KMS-11 (cell line): Measurements from ENCODE around the gene NOS3.

Experiments used
- H2AFZ ChIP-seq: fragments of 200-600 bp; sonication (generic); 2 replicates; pipeline ENCODE4 v1.6.1; 2016; ENCODE audit warnings: antibody characterized with exemption, mixed run types, low read depth
- H3K27ac ChIP-seq: fragments of 200-600 bp; sonication (generic); 2 replicates; pipeline ENCODE4 v1.6.1; 2016; ENCODE audit warnings: mild to moderate bottlenecking, mixed run types
- H3K27me3 ChIP-seq: fragments of 200-600 bp; sonication (generic); 2 replicates; pipeline ENCODE4 v1.6.1; 2017; ENCODE audit warnings: mild to moderate bottlenecking, low read depth, mixed run types, moderate library complexity; ENCODE audit not compliant: insufficient read depth
- H3K36me3 ChIP-seq: fragments of 200-600 bp; sonication (generic); 2 replicates; pipeline ENCODE4 v1.6.1; 2017; ENCODE audit warnings: mild to moderate bottlenecking, mixed run types; ENCODE audit not compliant: insufficient read depth
- H3K4me1 ChIP-seq: fragments of 200-600 bp; sonication (generic); 2 replicates; pipeline ENCODE4 v1.6.1; 2016; ENCODE audit warnings: mild to moderate bottlenecking, low read depth, mixed run types; ENCODE audit not compliant: poor library complexity, severe bottlenecking
- H3K4me2 ChIP-seq: fragments of 200-600 bp; sonication (generic); 2 replicates; pipeline ENCODE4 v1.7.0; 2016; ENCODE audit warnings: mild to moderate bottlenecking, mixed run types
- H3K4me3 ChIP-seq: fragments of 200-600 bp; sonication (generic); IDR thresholded peaks from 2 replicates; pipeline ENCODE4 v1.6.1; 2017; ENCODE audit warnings: low read depth, low read length, mixed read lengths; ENCODE audit not compliant: insufficient read depth
- H3K79me2 ChIP-seq: fragments of 200-600 bp; sonication (generic); 2 replicates; pipeline ENCODE4 v1.6.1; 2016; ENCODE audit warnings: low read depth, mixed run types; ENCODE audit not compliant: insufficient read depth
- H3K9ac ChIP-seq: fragments of 200-600 bp; sonication (generic); 2 replicates; pipeline ENCODE4 v1.6.1; 2016; ENCODE audit warnings: mild to moderate bottlenecking, mixed run types
- H4K20me1 ChIP-seq: fragments of 200-600 bp; sonication (generic); 2 replicates; pipeline ENCODE4 v1.6.1; 2016; ENCODE audit warnings: mild to moderate bottlenecking, mixed run types; ENCODE audit not compliant: insufficient read depth
- CTCF ChIP-seq: fragments of 200-600 bp; sonication (generic); conservative IDR thresholded peaks from 2 replicates; pipeline ENCODE4 v1.6.1; 2017; ENCODE audit warnings: low read depth, mild to moderate bottlenecking, antibody characterized with exemption, low read length, moderate library complexity, mixed read lengths

NOS3 gene

GRCh38 chr7:151056666-151057505 is 66.1 kb downstream of the NOS3 start:
- H3K27ac ChIP-seq, result no peak overlapping the region
- no peak for TF ChIP-seq CTCF
- H2AFZ ChIP-seq, result peak overlapping the region; percentile 74

GRCh38 chr7:151057506-151057988 is 66.7 kb downstream of the NOS3 start, which contains the start of gene CDK5:
Gene CDK5 (minus strand): TSS chr7:151057897. CDS start chr7:151057848, 49 bp downstream.
- H4K20me1 ChIP-seq, result no peaks in the 10 kb centered on the region
- peak within 1 kb of the TSS; percentile 74 for H2AFZ ChIP-seq
- H3K9ac ChIP-seq, result peak within 1 kb of the TSS; percentile 43; the same call in 1 of the 2 replicates
- H3K4me3 ChIP-seq, result no peak within 1 kb of the TSS
- no peaks in the 10 kb centered on the region for H3K36me3 ChIP-seq
- no peak for TF ChIP-seq CTCF
- H3K4me2 ChIP-seq, result peak within 1 kb of the TSS; percentile 57
- peak within 1 kb of the TSS; percentile 47 for H3K27ac ChIP-seq
- no peaks in the 10 kb centered on the region for H3K27me3 ChIP-seq
- H3K79me2 ChIP-seq, result peaks cover 22% of the 10 kb centered on the region; the same call in 1 of the 2 replicates
- H3K4me1 ChIP-seq, result peaks cover 11% of the 10 kb centered on the region

More at GRCh38 chr7:151056666-151057505, 66.1 kb downstream of the NOS3 start:
- peak overlapping the region; percentile 8; the same call in 1 of the 2 replicates for H3K9ac ChIP-seq
- H4K20me1 ChIP-seq, result no peaks in the 10 kb centered on the region
- peaks cover 11% of the 10 kb centered on the region for H3K4me1 ChIP-seq
- H3K36me3 ChIP-seq, result no peaks in the 10 kb centered on the region
- peaks cover 18% of the 10 kb centered on the region; the same call in 1 of the 2 replicates for H3K79me2 ChIP-seq
- no peak overlapping the region for H3K4me3 ChIP-seq
- peak overlapping the region; percentile 57 for H3K4me2 ChIP-seq
- H3K27me3 ChIP-seq, result no peaks in the 10 kb centered on the region

GRCh38 chr7:151057989-151058780 is 67.4 kb downstream of the NOS3 start:
- H2AFZ ChIP-seq, result peak overlapping the region; percentile 74
- H3K27me3 ChIP-seq, result no peaks in the 10 kb centered on the region
- H3K36me3 ChIP-seq, result no peaks in the 10 kb centered on the region
- H3K4me2 ChIP-seq, result peak overlapping the region; percentile 57
- no peak overlapping the region for H3K4me3 ChIP-seq
- no peak for TF ChIP-seq CTCF
- peak overlapping the region; percentile 47 for H3K27ac ChIP-seq
- H3K9ac ChIP-seq, result peak overlapping the region; percentile 43; the same call in 1 of the 2 replicates
- peaks cover 11% of the 10 kb centered on the region for H3K4me1 ChIP-seq
- H4K20me1 ChIP-seq, result no peaks in the 10 kb centered on the region
- peaks cover 22% of the 10 kb centered on the region; the same call in 1 of the 2 replicates for H3K79me2 ChIP-seq

GRCh38 chr7:151058781-151059366 is 68.1 kb downstream of the NOS3 start:
- H4K20me1 ChIP-seq, result no peaks in the 10 kb centered on the region
- no peak for TF ChIP-seq CTCF
- peak overlapping the region; percentile 47 for H3K27ac ChIP-seq
- no peaks in the 10 kb centered on the region for H3K27me3 ChIP-seq
- H3K9ac ChIP-seq, result peak overlapping the region; percentile 43; the same call in 1 of the 2 replicates
- H3K4me2 ChIP-seq, result peak overlapping the region; percentile 57
- H3K79me2 ChIP-seq, result peaks cover 22% of the 10 kb centered on the region; the same call in 1 of the 2 replicates
- H3K36me3 ChIP-seq, result no peaks in the 10 kb centered on the region
- H3K4me3 ChIP-seq, result no peak overlapping the region
- peaks cover 11% of the 10 kb centered on the region for H3K4me1 ChIP-seq
- peak overlapping the region; percentile 74 for H2AFZ ChIP-seq
